ENCODE data around the gene ERN1.
A peak's percentile ranks its signal among the peaks of the same experiment; 100 is the strongest.

Gene ERN1

DNA sequence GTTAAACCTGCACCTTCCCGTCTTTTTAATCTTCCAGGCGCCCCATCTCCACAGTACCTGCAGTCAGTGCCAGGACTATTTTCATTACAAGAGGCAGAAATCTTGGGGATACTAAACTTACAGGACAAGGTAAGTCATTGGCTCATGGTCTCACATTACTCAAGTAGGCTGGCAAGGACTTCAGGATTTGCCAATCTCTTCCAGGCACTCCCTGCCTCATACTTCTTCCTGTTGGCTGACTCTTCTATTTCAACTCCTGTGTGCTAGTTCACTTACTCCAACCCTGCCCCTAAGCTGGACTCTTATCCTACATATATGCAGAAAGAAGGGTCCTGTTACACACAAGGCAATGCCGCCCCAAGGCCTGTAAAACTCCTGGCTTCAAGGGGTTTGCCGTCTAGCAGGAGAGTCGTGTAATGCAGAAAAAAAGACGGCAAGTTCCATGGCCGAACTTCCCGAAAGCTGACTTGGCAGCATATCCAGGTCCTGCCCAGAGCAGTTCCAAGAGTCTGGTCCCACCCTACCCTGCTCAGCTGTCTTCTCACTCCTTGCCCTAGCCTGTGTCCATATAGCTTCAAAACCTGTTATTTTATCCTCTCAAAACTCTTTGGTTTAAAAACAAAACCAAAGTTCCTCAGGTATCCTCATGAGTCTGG is 14.8 kb downstream of the ERN1 start:
- DNase-seq (ENCODE audit: low read depth in 1 of 2, low spot score in 1 of 2): no peak
- Histone ChIP-seq H3K27me3 (ENCODE audit: insufficient read depth, poor library complexity, severe bottlenecking) (no peaks in the 10 kb centered on the region), H3K4me3 (replicated peaks; ENCODE audit: insufficient read depth, low read length) (no peak overlapping the region), H3K27ac (replicated peaks) (no peak overlapping the region)
- TF ChIP-seq POLR2AphosphoS5 (IDR thresholded peaks at IDR 0.05; ENCODE audit: low read depth) (no peak), SPI1 (IDR thresholded peaks at IDR 0.05; ENCODE audit: borderline replicate concordance, low read depth) (no peak), GABPA (IDR thresholded peaks at IDR 0.05; ENCODE audit: low read depth) (no peak)
- TF ChIP-seq, protein P1, sequence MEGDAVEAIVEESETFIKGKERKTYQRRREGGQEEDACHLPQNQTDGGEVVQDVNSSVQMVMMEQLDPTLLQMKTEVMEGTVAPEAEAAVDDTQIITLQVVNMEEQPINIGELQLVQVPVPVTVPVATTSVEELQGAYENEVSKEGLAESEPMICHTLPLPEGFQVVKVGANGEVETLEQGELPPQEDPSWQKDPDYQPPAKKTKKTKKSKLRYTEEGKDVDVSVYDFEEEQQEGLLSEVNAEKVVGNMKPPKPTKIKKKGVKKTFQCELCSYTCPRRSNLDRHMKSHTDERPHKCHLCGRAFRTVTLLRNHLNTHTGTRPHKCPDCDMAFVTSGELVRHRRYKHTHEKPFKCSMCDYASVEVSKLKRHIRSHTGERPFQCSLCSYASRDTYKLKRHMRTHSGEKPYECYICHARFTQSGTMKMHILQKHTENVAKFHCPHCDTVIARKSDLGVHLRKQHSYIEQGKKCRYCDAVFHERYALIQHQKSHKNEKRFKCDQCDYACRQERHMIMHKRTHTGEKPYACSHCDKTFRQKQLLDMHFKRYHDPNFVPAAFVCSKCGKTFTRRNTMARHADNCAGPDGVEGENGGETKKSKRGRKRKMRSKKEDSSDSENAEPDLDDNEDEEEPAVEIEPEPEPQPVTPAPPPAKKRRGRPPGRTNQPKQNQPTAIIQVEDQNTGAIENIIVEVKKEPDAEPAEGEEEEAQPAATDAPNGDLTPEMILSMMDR (IDR thresholded peaks at IDR 0.05; ENCODE audit: insufficient read depth, low read length): no peak
- TF ChIP-seq, protein P2, sequence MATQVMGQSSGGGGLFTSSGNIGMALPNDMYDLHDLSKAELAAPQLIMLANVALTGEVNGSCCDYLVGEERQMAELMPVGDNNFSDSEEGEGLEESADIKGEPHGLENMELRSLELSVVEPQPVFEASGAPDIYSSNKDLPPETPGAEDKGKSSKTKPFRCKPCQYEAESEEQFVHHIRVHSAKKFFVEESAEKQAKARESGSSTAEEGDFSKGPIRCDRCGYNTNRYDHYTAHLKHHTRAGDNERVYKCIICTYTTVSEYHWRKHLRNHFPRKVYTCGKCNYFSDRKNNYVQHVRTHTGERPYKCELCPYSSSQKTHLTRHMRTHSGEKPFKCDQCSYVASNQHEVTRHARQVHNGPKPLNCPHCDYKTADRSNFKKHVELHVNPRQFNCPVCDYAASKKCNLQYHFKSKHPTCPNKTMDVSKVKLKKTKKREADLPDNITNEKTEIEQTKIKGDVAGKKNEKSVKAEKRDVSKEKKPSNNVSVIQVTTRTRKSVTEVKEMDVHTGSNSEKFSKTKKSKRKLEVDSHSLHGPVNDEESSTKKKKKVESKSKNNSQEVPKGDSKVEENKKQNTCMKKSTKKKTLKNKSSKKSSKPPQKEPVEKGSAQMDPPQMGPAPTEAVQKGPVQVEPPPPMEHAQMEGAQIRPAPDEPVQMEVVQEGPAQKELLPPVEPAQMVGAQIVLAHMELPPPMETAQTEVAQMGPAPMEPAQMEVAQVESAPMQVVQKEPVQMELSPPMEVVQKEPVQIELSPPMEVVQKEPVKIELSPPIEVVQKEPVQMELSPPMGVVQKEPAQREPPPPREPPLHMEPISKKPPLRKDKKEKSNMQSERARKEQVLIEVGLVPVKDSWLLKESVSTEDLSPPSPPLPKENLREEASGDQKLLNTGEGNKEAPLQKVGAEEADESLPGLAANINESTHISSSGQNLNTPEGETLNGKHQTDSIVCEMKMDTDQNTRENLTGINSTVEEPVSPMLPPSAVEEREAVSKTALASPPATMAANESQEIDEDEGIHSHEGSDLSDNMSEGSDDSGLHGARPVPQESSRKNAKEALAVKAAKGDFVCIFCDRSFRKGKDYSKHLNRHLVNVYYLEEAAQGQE (IDR thresholded peaks at IDR 0.05; ENCODE audit: insufficient replicate concordance, low read depth): no peak

DNA sequence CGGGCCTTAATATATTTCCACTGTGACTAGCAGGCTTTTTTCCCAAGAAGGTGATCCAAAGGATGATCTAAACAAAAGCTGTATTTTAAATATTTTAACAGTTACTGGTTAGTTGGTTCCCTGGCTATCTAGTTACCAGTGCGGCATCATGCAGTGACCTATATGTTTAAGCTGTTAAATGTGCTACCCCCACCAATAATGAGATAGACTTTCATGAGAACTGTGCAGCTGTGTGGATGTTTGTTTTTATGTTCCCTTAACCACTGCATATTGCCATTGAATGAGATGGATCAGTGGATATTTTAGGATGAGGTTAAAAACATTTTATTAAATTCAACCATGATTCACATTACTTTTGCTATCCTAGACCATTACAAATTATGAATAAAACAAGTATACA is 16.9 kb downstream of the ERN1 start:
- Histone ChIP-seq H3K27me3 (ENCODE audit: insufficient read depth, poor library complexity, severe bottlenecking) (no peaks in the 10 kb centered on the region), H3K27ac (replicated peaks) (peak overlapping the region; percentile 11; the same call in 1 of the 2 replicates), H3K4me3 (replicated peaks; ENCODE audit: insufficient read depth, low read length) (no peak overlapping the region)
- DNase-seq (ENCODE audit: low read depth in 1 of 2, low spot score in 1 of 2): no peak
- TF ChIP-seq POLR2AphosphoS5 (IDR thresholded peaks at IDR 0.05; ENCODE audit: low read depth): no peak
- TF ChIP-seq GABPA (IDR thresholded peaks at IDR 0.05; ENCODE audit: low read depth): no peak
- TF ChIP-seq, protein P1 (IDR thresholded peaks at IDR 0.05; ENCODE audit: insufficient read depth, low read length): no peak
- no peak for TF ChIP-seq SPI1 (IDR thresholded peaks at IDR 0.05; ENCODE audit: borderline replicate concordance, low read depth)
- TF ChIP-seq, protein P2 (IDR thresholded peaks at IDR 0.05; ENCODE audit: insufficient replicate concordance, low read depth): no peak

DNA sequence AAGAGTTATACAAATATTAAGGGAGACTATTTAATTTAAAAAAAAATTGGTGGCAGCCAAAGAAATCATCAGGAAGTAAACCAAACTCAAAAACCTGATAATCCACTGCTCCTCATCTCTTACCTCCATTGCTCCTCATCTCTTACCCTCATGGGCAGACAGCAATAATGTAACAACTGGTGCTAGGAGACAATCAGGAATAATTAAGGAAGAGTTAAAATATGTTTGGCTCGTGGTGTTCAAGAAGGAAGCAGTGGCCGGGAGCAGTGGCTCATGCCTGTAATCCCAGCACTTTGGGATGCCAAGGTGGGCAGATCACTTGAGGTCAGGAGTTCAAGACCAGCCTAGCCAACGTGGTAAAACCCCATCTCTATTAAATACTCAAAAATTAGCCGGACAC is 18.1 kb downstream of the ERN1 start:
- Histone ChIP-seq H3K27me3 (ENCODE audit: insufficient read depth, poor library complexity, severe bottlenecking) (no peaks in the 10 kb centered on the region), H3K27ac (replicated peaks) (no peak overlapping the region), H3K4me3 (replicated peaks; ENCODE audit: insufficient read depth, low read length) (no peak overlapping the region)
- TF ChIP-seq POLR2AphosphoS5 (IDR thresholded peaks at IDR 0.05; ENCODE audit: low read depth) (no peak), SPI1 (IDR thresholded peaks at IDR 0.05; ENCODE audit: borderline replicate concordance, low read depth) (no peak), GABPA (IDR thresholded peaks at IDR 0.05; ENCODE audit: low read depth) (no peak)
- TF ChIP-seq, protein P2 (IDR thresholded peaks at IDR 0.05; ENCODE audit: insufficient replicate concordance, low read depth): no peak
- TF ChIP-seq, protein P1 (IDR thresholded peaks at IDR 0.05; ENCODE audit: insufficient read depth, low read length): no peak
- no peak for DNase-seq (ENCODE audit: low read depth in 1 of 2, low spot score in 1 of 2)

Measured in HL-60 (cell line).